IMR-90 (cell line): ENCODE measurements around the gene NMS. TPM values are rescaled to one million over a fixed set of nuclear protein-coding genes. Genes with fewer than 3 reads are reported as not detected.

Source experiments
- ATAC-seq: fragments of 200-7000 bp; cut with Tn5 transposase; 2 replicates; pipeline ENCODE4 v1.9.1; 2020; ENCODE audit warnings: low read depth, mild to moderate bottlenecking, moderate library complexity
- BruUV-seq: library from RNA; stranded (reverse); fragments of 400-500 nt; replicated peaks from 2 replicates; lab custom pipeline; 2021; lab: Mats Ljungman, UMichigan
- CTCF ChIA-PET: fragments of 300-600 bp; formaldehyde crosslinking; extraction: SDS; loops from one replicate; lab custom pipeline; 2021; ENCODE audit warnings: antibody characterized with exemption; lab: Yijun Ruan, JAX
- POLR2A ChIA-PET: fragments of 300-600 bp; sonication (Branson Sonifier 250); formaldehyde crosslinking; loops from one replicate; lab custom pipeline; 2022; ENCODE audit warnings: antibody characterized with exemption; ENCODE audit not compliant: unreplicated experiment; lab: Charles Lee
- DNase-seq: peaks from one replicate; pipeline ENCODE4 v3.0.0; 2013
- H2AFZ ChIP-seq: replicated peaks from 2 replicates; pipeline ENCODE3; 2013; ENCODE audit warnings: low read length, mild to moderate bottlenecking; ENCODE audit not compliant: poor library complexity
- H2AK5ac ChIP-seq: 2 replicates; pipeline ENCODE4 v1.6.1; 2013; ENCODE audit warnings: low read depth, low read length, inconsistent platforms
- H2AK9ac ChIP-seq: replicated peaks from 2 replicates; pipeline ENCODE3; 2013; ENCODE audit warnings: mild to moderate bottlenecking, low read depth, low read length, moderate library complexity; ENCODE audit not compliant: poor library complexity
- H2BK120ac ChIP-seq: 2 replicates; pipeline ENCODE4 v1.6.1; 2013; ENCODE audit warnings: low read depth, low read length, inconsistent platforms
- H2BK15ac ChIP-seq: 3 replicates; pipeline ENCODE4 v1.6.1; 2013; ENCODE audit warnings: low read depth, low read length, inconsistent platforms
- H2BK20ac ChIP-seq: 2 replicates; pipeline ENCODE4 v1.6.1; 2013; ENCODE audit warnings: low read depth, mild to moderate bottlenecking, inconsistent platforms, low read length, moderate library complexity
- H2BK5ac ChIP-seq: 2 replicates; pipeline ENCODE4 v1.6.1; 2013; ENCODE audit warnings: mild to moderate bottlenecking, low read depth, low read length, inconsistent platforms; ENCODE audit not compliant: poor library complexity, severe bottlenecking
- H3K14ac ChIP-seq: replicated peaks from 2 replicates; pipeline ENCODE4 v1.6.1; 2013; ENCODE audit warnings: low read depth, low read length, inconsistent platforms
- H3K18ac ChIP-seq: 2 replicates; pipeline ENCODE4 v1.6.1; 2013; ENCODE audit warnings: low read depth, low read length, control low read depth
- H3K23ac ChIP-seq: 2 replicates; pipeline ENCODE4 v1.6.1; 2013; ENCODE audit warnings: low read depth, low read length, inconsistent platforms
- H3K27ac ChIP-seq: 2 replicates; pipeline ENCODE4 v1.5.1; 2013; ENCODE audit warnings: mild to moderate bottlenecking, control low read depth, low read length; ENCODE audit not compliant: insufficient read depth
- H3K27me3 ChIP-seq: 2 replicates; pipeline ENCODE4 v1.6.1; 2013; ENCODE audit warnings: low read length; ENCODE audit not compliant: control insufficient read depth, insufficient read depth
- H3K36me3 ChIP-seq: 2 replicates; pipeline ENCODE4 v1.6.1; 2013; ENCODE audit warnings: low read length, mixed read lengths; ENCODE audit not compliant: control insufficient read depth, insufficient read depth
- H3K4ac ChIP-seq: 2 replicates; pipeline ENCODE4 v1.6.1; 2013; ENCODE audit warnings: low read depth, low read length, inconsistent platforms
- H3K4me1 ChIP-seq: 2 replicates; pipeline ENCODE4 v1.6.1; 2013; ENCODE audit warnings: low read length, mixed read lengths; ENCODE audit not compliant: control insufficient read depth, insufficient read depth
- H3K4me2 ChIP-seq: 2 replicates; pipeline ENCODE4 v1.6.1; 2013; ENCODE audit warnings: low read depth, mild to moderate bottlenecking, control low read depth, low read length, moderate library complexity
- H3K4me3 ChIP-seq: 2 replicates; pipeline ENCODE4 v1.5.1; 2013; ENCODE audit warnings: low read depth, mild to moderate bottlenecking, control low read depth, low read length, moderate library complexity; ENCODE audit not compliant: insufficient read depth
- H3K56ac ChIP-seq: 2 replicates; pipeline ENCODE4 v1.6.1; 2013; ENCODE audit warnings: low read length, inconsistent platforms; ENCODE audit not compliant: insufficient read depth; ENCODE audit errors: extremely low read depth
- H3K79me1 ChIP-seq, 2 experiments: 2 replicates each; pipeline ENCODE4 v1.6.1; 2013; ENCODE audit warnings: low read length in 2 of 2, inconsistent platforms in 1 of 2, low read depth in 1 of 2
- H3K9ac ChIP-seq: 2 replicates; pipeline ENCODE4 v1.6.1; 2013; ENCODE audit warnings: low read depth, low read length, control low read depth
- H3K9me1 ChIP-seq: 2 replicates; pipeline ENCODE4 v1.6.1; 2013; ENCODE audit warnings: low read length, inconsistent platforms; ENCODE audit not compliant: insufficient read depth
- H3K9me3 ChIP-seq: 2 replicates; pipeline ENCODE4 v1.6.1; 2013; ENCODE audit warnings: low read length; ENCODE audit not compliant: control insufficient read depth, insufficient read depth
- H4K20me1 ChIP-seq: 2 replicates; pipeline ENCODE4 v1.6.1; 2013; ENCODE audit warnings: low read length, inconsistent platforms; ENCODE audit not compliant: insufficient read depth
- H4K5ac ChIP-seq: 2 replicates; pipeline ENCODE4 v1.6.1; 2013; ENCODE audit warnings: mild to moderate bottlenecking, low read depth, low read length, control low read depth
- H4K8ac ChIP-seq, 2 experiments: 2 replicates each; pipeline ENCODE4 v1.6.1; 2013; ENCODE audit warnings: low read depth in 2 of 2, low read length in 2 of 2, control low read depth in 1 of 2, inconsistent platforms in 1 of 2
- H4K91ac ChIP-seq: 2 replicates; pipeline ENCODE4 v1.6.1; 2013; ENCODE audit warnings: low read depth, low read length, inconsistent platforms; ENCODE audit not compliant: insufficient read depth
- BHLHE40 ChIP-seq: fragments of 150-350 bp; IDR thresholded peaks from 2 replicates; pipeline ENCODE4 v1.6.1; 2016; ENCODE audit warnings: mild to moderate bottlenecking, low read depth, low read length
- NFE2L2 ChIP-seq: fragments of 150-350 bp; IDR thresholded peaks from 2 replicates; pipeline ENCODE4 v1.6.1; 2016; ENCODE audit warnings: low read depth, mild to moderate bottlenecking, low read length
- SMC3 ChIP-seq: fragments of 150-350 bp; IDR thresholded peaks from 2 replicates; pipeline ENCODE4 v1.6.1; 2016; ENCODE audit warnings: low read depth, mild to moderate bottlenecking, antibody characterized with exemption, low read length, moderate library complexity
- USF2 ChIP-seq: fragments of 150-350 bp; IDR thresholded peaks from 2 replicates; pipeline ENCODE4 v1.6.1; 2017; ENCODE audit warnings: mild to moderate bottlenecking, antibody characterized with exemption, low read length, low read depth
- WGBS, 2 experiments: methylation state at CpG; one replicate each; pipeline versions ENCODE4 v1.1.5 to v1.1.7; 2013; ENCODE audit warnings: missing lambda C conversion rate in 2 of 2; ENCODE audit not compliant: insufficient read length in 1 of 2; ENCODE audit errors: extremely low coverage in 2 of 2; 5-methylcytosine and 5-hydroxymethylcytosine counted together
- dilution Hi-C: fragments of 300-500 bp; cut with HindIII; formaldehyde crosslinking; loops from one replicate; pipeline ENCODE4 v1.14.3; 2018; ENCODE audit warnings: low sequenced_read_pairs; ENCODE audit not compliant: unreplicated experiment
- in situ Hi-C: fragments of 300-500 bp; cut with MboI; formaldehyde crosslinking; loops from 3 replicates; pipeline ENCODE4 v1.14.3; 2019; ENCODE audit warnings: low sequenced_read_pairs, inconsistent platforms, mixed read lengths
- intact Hi-C: fragments of 100-400 bp; cut with micrococcal nuclease; formaldehyde crosslinking; loops from 2 replicates; pipeline ENCODE4 v1.10.0; 2022
- polyA plus RNA-seq, 3 experiments: library from polyadenylated mRNA; depleted of rRNA; stranded (reverse); fragments of >200 nt; gene quantifications; 2 replicates each; pipeline ENCODE4 v1.2.3, GENCODE V29; 2012; ENCODE audit warnings: low replicate concordance in 1 of 3
- total RNA-seq: library from RNA; depleted of rRNA; stranded (reverse); fragments of >200 nt; gene quantifications from 2 replicates; pipeline ENCODE4 v1.2.3, GENCODE V29; 2012

Gene NMS
- total and polyA plus RNA-seq, 2 of the 4 experiments (the other 2 are of a cell fraction), result not detected

- DNase-seq, result no peak
These were observed 56.6 kb downstream of the NMS start for GRCh38 chr2:100526868-100527267.

More at GRCh38 chr2:100526868-100527267, 56.6 kb downstream of the NMS start:
- in situ Hi-C loops, result no loop called here
- no peak overlapping the region for H2BK20ac ChIP-seq
- no peaks in the 10 kb centered on the region for H3K4me1 ChIP-seq
- H2AK5ac ChIP-seq, result no peak overlapping the region
- ATAC-seq, result no peak
- no peak overlapping the region for H4K8ac ChIP-seq
- dilution Hi-C loops, result no loop called here
- H3K4ac ChIP-seq, result no peak overlapping the region
- CTCF ChIA-PET, result interaction anchor here (1.3 kb wide), 1 partner anchor 13 kb away, joined by 3 read pairs; no protein-coding TSS in a partner anchor
- H3K9ac ChIP-seq, result no peak overlapping the region
- H4K91ac ChIP-seq, result no peak overlapping the region
- no peak overlapping the region for H3K56ac ChIP-seq
- no peaks in the 10 kb centered on the region for H3K36me3 ChIP-seq
- peak overlapping the region; percentile 7 for H2AFZ ChIP-seq
- H3K18ac ChIP-seq, result no peak overlapping the region
- H3K27me3 ChIP-seq, result no peaks in the 10 kb centered on the region; the same call in 1 of the 2 replicates
- H4K20me1 ChIP-seq, result no peaks in the 10 kb centered on the region
- TF ChIP-seq SMC3 (no peak), USF2 (no peak), NFE2L2 (no peak), BHLHE40 (no peak)
- no peak overlapping the region for H2BK120ac ChIP-seq
- H2BK15ac ChIP-seq, result no peak overlapping the region
- no peak overlapping the region for H3K14ac ChIP-seq
- no TSS peak for BruUV-seq
- H3K9me3 ChIP-seq, result no peaks in the 10 kb centered on the region
- H3K9me1 ChIP-seq, result no peaks in the 10 kb centered on the region
- H3K27ac ChIP-seq, result no peak overlapping the region
- no peak overlapping the region for H3K23ac ChIP-seq
- intact Hi-C loops, result no loop called here
- no peak overlapping the region for H2BK5ac ChIP-seq
- H3K4me3 ChIP-seq, result no peak overlapping the region
- no peak overlapping the region for H3K4me2 ChIP-seq
- no peaks in the 10 kb centered on the region for H3K79me1 ChIP-seq
- WGBS, 2 experiments, result no CpG with 5 or more reads among the region's 1 CpG
- POLR2A ChIA-PET, result no interaction called here
- H4K5ac ChIP-seq, result no peak overlapping the region
- H2AK9ac ChIP-seq, result no peak overlapping the region
